H1 (cell line): ENCODE results near the gene MCRS1.

ENCODE experiments used
- BRCA1 ChIP-seq: IDR thresholded peaks from 2 replicates; pipeline ENCODE4 v1.6.1; 2012; ENCODE audit warnings: low read depth, low read length, improper control_type of control experiment
- EGR1 ChIP-seq: IDR thresholded peaks from 2 replicates; pipeline ENCODE4 v1.6.1; 2011; ENCODE audit warnings: low read depth, low read length, borderline replicate concordance
- EP300 ChIP-seq, 2 experiments: IDR thresholded peaks; 1 replicate in 1 of 2; 2 replicates in 1 of 2; pipeline ENCODE4 v1.6.1; 2011 to 2012; ENCODE audit warnings: low read depth in 2 of 2, low read length in 2 of 2, mild to moderate bottlenecking in 2 of 2, borderline replicate concordance in 1 of 2, inconsistent platforms in 1 of 2, moderate library complexity in 1 of 2
- GABPA ChIP-seq: IDR thresholded peaks from 2 replicates; pipeline ENCODE4 v1.6.1; 2011; ENCODE audit warnings: mild to moderate bottlenecking, low read length, moderate library complexity, borderline replicate concordance; ENCODE audit not compliant: insufficient read depth
- HDAC6 ChIP-seq: IDR thresholded peaks from one replicate; pipeline ENCODE4 v1.7.1; 2012; ENCODE audit warnings: low read depth, mild to moderate bottlenecking, inconsistent platforms, low read length, moderate library complexity
- POLR2A ChIP-seq, 2 experiments: IDR thresholded peaks; 1 replicate in 1 of 2; 2 replicates in 1 of 2; pipeline ENCODE4 v1.6.1; 2011; ENCODE audit warnings: low read depth in 2 of 2, low read length in 2 of 2, mild to moderate bottlenecking in 2 of 2; ENCODE audit errors: control extremely low read depth in 1 of 2
- POLR2AphosphoS5 ChIP-seq: IDR thresholded peaks from 2 replicates; pipeline ENCODE4 v1.6.1; 2011; ENCODE audit warnings: low read depth, low read length
- RFX5 ChIP-seq: IDR thresholded peaks from 2 replicates; pipeline ENCODE4 v1.6.1; 2011; ENCODE audit warnings: low read depth, low read length, improper control_type of control experiment, borderline replicate concordance
- RXRA ChIP-seq: IDR thresholded peaks from 2 replicates; pipeline ENCODE4 v1.6.1; 2011; ENCODE audit warnings: low read depth, mild to moderate bottlenecking, low read length, moderate library complexity; ENCODE audit not compliant: insufficient read depth
- SUZ12 ChIP-seq: fragments of 200-600 bp; sonication (generic); IDR thresholded peaks from 2 replicates; pipeline ENCODE4 v1.6.1; 2012; ENCODE audit warnings: mild to moderate bottlenecking, inconsistent platforms, low read length, moderate library complexity, mixed read lengths
- YY1 ChIP-seq: IDR thresholded peaks from 2 replicates; pipeline ENCODE4 v1.6.1; 2011; ENCODE audit warnings: low read depth, mild to moderate bottlenecking, low read length
- TF ChIP-seq, protein P1 (sequence below), 3 experiments: IDR thresholded peaks; 1 replicate in 2 of 3; 2 replicates in 1 of 3; pipeline versions ENCODE4 v1.5.1 to v1.6.1; 2011; ENCODE audit warnings: low read length in 3 of 3, mild to moderate bottlenecking in 3 of 3, inconsistent platforms in 2 of 3, low read depth in 1 of 3, moderate library complexity in 1 of 3; ENCODE audit not compliant: insufficient read depth in 1 of 3; ENCODE audit errors: control extremely low read depth in 1 of 3
- TF ChIP-seq, protein P2 (sequence below): IDR thresholded peaks from 2 replicates; pipeline ENCODE4 v1.6.1; 2011; ENCODE audit warnings: low read depth, mild to moderate bottlenecking, low read length; ENCODE audit not compliant: insufficient read depth

DNA sequence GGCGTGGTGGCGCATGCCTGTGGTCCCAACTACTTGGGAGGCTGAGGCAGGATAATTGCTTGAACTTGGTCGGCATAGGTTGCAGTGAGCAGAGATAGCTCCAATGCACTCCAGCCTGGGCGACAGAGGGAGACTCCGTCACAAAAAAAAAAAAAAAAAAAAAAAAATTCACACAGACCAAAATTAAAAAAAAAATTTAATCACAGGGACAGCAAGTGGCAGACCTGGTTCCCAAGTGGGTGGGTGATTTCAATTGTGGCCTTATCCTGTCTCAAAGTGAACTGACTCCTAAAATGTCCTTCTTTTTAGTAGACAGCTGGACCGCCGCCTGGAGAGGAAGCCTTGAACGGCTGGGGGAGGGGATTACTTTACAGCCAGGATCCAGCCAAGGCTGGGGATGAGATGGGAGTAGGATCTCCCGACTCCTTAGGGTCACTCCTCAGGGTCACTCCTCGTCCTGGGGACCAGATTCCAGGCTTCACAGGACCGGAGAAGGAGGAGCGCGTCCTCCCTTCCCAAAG lies 30.7 kb downstream of the MCRS1 start:
- TF ChIP-seq, protein P1, sequence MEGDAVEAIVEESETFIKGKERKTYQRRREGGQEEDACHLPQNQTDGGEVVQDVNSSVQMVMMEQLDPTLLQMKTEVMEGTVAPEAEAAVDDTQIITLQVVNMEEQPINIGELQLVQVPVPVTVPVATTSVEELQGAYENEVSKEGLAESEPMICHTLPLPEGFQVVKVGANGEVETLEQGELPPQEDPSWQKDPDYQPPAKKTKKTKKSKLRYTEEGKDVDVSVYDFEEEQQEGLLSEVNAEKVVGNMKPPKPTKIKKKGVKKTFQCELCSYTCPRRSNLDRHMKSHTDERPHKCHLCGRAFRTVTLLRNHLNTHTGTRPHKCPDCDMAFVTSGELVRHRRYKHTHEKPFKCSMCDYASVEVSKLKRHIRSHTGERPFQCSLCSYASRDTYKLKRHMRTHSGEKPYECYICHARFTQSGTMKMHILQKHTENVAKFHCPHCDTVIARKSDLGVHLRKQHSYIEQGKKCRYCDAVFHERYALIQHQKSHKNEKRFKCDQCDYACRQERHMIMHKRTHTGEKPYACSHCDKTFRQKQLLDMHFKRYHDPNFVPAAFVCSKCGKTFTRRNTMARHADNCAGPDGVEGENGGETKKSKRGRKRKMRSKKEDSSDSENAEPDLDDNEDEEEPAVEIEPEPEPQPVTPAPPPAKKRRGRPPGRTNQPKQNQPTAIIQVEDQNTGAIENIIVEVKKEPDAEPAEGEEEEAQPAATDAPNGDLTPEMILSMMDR (IDR thresholded peaks at IDR 0.05; ENCODE audit: control extremely low read depth in 1 of 3, insufficient read depth in 1 of 3, low read depth in 1 of 3, low read length in 3 of 3): no peak
- TF ChIP-seq RFX5: no peak
- TF ChIP-seq RXRA: no peak
- no peak for TF ChIP-seq EGR1
- TF ChIP-seq POLR2AphosphoS5: no peak
- no peak for TF ChIP-seq HDAC6
- TF ChIP-seq POLR2A (IDR thresholded peaks at IDR 0.05; ENCODE audit: control extremely low read depth in 1 of 2, low read depth in 2 of 2, low read length in 2 of 2): no peak
- TF ChIP-seq, protein P2, sequence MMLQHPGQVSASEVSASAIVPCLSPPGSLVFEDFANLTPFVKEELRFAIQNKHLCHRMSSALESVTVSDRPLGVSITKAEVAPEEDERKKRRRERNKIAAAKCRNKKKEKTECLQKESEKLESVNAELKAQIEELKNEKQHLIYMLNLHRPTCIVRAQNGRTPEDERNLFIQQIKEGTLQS: no peak
- TF ChIP-seq SUZ12: no peak
- no peak for TF ChIP-seq GABPA
- TF ChIP-seq YY1: no peak
- no peak for TF ChIP-seq EP300 (IDR thresholded peaks at IDR 0.05; ENCODE audit: borderline replicate concordance in 1 of 2, low read depth in 2 of 2, low read length in 2 of 2)
- no peak for TF ChIP-seq BRCA1
